ENCODE data around the gene PGLYRP2. TPM values are rescaled to one million over a fixed set of nuclear protein-coding genes. Genes with fewer than 3 reads are reported as not detected.

Gene PGLYRP2
- total RNA-seq, 1 experiment from 2014 or later: not detected

DNA sequence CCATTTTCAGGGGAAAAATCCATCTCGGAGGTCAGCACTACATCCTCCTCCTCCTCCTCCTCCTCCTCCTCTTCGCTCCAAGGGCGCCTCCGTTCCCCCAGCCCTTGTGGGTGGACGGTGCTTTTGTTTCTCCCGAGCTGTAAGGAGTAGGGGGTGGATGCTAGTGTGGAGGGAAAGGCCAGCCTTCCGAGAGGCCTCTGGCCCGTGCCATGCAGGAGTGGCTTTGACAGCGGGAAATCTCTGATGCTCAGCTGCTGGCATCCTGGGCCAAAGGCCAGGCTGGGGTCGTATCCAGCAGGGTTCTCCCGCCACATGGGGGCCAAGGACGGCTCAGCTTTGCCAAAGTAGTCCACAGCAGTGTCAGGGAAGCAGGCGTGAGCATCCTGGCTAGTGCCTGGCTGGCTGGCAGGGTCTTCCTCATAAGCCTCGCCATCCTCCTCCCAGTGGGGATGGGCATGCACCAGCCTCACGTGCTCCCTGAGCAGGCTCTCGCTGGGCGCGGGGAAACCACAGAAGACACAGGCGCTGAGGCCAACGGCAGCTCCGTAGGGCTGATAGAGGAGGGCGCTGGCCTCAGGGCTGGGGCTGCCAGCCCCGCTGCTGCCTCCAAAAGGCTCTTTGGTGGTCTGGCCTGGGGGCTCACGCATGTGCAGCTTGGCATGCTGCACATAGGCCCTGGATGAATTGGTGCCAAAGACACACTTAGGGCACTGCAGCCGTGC, 40.1 kb downstream of the PGLYRP2 start:
- intact Hi-C loops (cut with micrococcal nuclease; ENCODE audit: unreplicated experiment): no loop called here
- Histone ChIP-seq H3K36me3 (ENCODE audit: control insufficient read depth, insufficient read depth, low read length) (no peaks in the 10 kb centered on the region), H3K4me1 (peaks cover 19% of the 10 kb centered on the region), H3K9me3 (no peaks in the 10 kb centered on the region), H3K27me3 (replicated peaks; ENCODE audit: control insufficient read depth, insufficient read depth, low read length) (no peaks in the 10 kb centered on the region), H3K4me3 (ENCODE audit: low read depth, low read length) (no peak overlapping the region)
- no peaks in the 10 kb centered on the region for H3K4me1 Mint-ChIP-seq (ENCODE audit: low read depth, unreplicated experiment)
- no TSS peak for BruUV-seq (replicated peaks)
- no peaks in the 10 kb centered on the region for H3K27me3 Mint-ChIP-seq (ENCODE audit: insufficient read depth, unreplicated experiment)
- H3K36me3 Mint-ChIP-seq (ENCODE audit: insufficient read depth, unreplicated experiment): no peaks in the 10 kb centered on the region
- H3K4me3 Mint-ChIP-seq (ENCODE audit: unreplicated experiment): no peak overlapping the region
- no peaks in the 10 kb centered on the region for H3K9me3 Mint-ChIP-seq (ENCODE audit: unreplicated experiment)
- ChIA-PET CTCF (no interaction called here), POLR2A (interaction anchor here (0.6 kb wide), 2 partner anchors 107 to 274 kb away, joined by 3 to 6 read pairs; no protein-coding TSS in a partner anchor)
- H3K27ac Mint-ChIP-seq (ENCODE audit: unreplicated experiment): no peak overlapping the region
- no peak for DNase-seq
- no peak for TF ChIP-seq CTCF (IDR thresholded peaks at IDR 0.05; ENCODE audit: insufficient read depth in 1 of 2, low read depth in 1 of 2, low read length in 1 of 2, severe bottlenecking in 1 of 2, unreplicated experiment in 1 of 2)

DNA sequence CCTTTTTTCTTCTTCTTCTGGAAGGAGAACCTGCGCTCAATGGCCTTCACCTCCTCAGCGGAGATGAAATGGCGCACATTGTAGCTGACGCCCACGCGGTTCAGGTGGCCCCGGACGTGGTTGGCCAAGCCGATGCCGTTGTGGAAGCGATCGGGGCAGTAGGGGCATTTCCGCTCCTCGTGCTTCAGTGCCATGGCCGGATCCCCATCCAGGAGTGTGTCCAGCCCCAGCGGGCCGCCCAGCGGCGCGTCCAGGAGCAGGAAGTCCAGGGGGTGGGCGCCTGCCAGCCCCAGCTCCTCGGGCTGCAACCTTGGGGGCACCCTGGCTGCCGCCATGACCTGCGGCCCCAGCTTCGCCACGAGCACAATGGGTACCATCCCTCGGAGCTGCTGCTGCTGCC, 40.7 kb downstream of the PGLYRP2 start:
- H3K36me3 ChIP-seq (ENCODE audit: control insufficient read depth, insufficient read depth, low read length): no peaks in the 10 kb centered on the region
- ChIA-PET POLR2A (no interaction called here), CTCF (no interaction called here)
- no peak for TF ChIP-seq CTCF (IDR thresholded peaks at IDR 0.05; ENCODE audit: insufficient read depth in 1 of 2, low read depth in 1 of 2, low read length in 1 of 2, severe bottlenecking in 1 of 2, unreplicated experiment in 1 of 2)
- H3K4me3 ChIP-seq (ENCODE audit: low read depth, low read length): no peak overlapping the region
- Mint-ChIP-seq H3K27me3 (ENCODE audit: insufficient read depth, unreplicated experiment) (no peaks in the 10 kb centered on the region), H3K4me1 (ENCODE audit: low read depth, unreplicated experiment) (peaks cover 1% of the 10 kb centered on the region), H3K27ac (ENCODE audit: unreplicated experiment) (no peak overlapping the region), H3K9me3 (ENCODE audit: unreplicated experiment) (no peaks in the 10 kb centered on the region), H3K4me3 (ENCODE audit: unreplicated experiment) (no peak overlapping the region), H3K36me3 (ENCODE audit: insufficient read depth, unreplicated experiment) (no peaks in the 10 kb centered on the region)
- intact Hi-C loops (cut with micrococcal nuclease; ENCODE audit: unreplicated experiment): loop anchor here (1.0 kb wide), 1 partner anchor 31 kb away; no protein-coding TSS in a partner anchor
- no peaks in the 10 kb centered on the region for H3K9me3 ChIP-seq
- no TSS peak for BruUV-seq (replicated peaks)
- no peaks in the 10 kb centered on the region for H3K27me3 ChIP-seq (replicated peaks; ENCODE audit: control insufficient read depth, insufficient read depth, low read length)
- H3K4me1 ChIP-seq: peaks cover 19% of the 10 kb centered on the region
- no peak for DNase-seq

DNA sequence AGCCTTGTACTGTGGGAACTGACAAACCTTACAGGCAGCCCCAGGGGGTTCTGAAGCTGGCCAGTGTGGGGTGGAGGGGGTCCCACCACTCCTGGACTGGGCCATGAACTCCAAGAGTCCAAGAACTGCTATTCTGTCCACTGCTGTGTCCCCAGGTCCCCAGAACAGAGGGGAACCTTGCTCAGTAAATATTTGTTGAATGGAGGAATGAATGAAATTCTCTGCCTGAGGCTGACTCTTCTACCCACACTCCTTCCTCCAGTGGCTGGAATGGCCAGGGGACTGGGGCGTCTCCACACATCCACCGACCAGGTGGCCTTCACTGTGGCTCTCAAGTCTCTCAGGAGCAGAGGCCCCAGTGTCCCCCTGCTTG, 41.2 kb downstream of the PGLYRP2 start:
- H3K36me3 Mint-ChIP-seq (ENCODE audit: insufficient read depth, unreplicated experiment): no peaks in the 10 kb centered on the region
- POLR2A ChIA-PET: interaction anchor here (1.5 kb wide), 1 partner anchor 19 kb away, joined by 3 read pairs; the partner anchor contains the start of gene AKAP8L
- H3K27ac Mint-ChIP-seq (ENCODE audit: unreplicated experiment): peak overlapping the region; percentile 37
- intact Hi-C loops (cut with micrococcal nuclease; ENCODE audit: unreplicated experiment): loop anchor here (1.0 kb wide), 1 partner anchor 31 kb away; no protein-coding TSS in a partner anchor
- no peak overlapping the region for H3K4me3 ChIP-seq (ENCODE audit: low read depth, low read length)
- CTCF ChIA-PET: interaction anchor here (1.4 kb wide), 2 partner anchors 19 to 118 kb away, joined by 4 to 9 read pairs; partner anchors contain the start of gene AKAP8L
- peaks cover 6% of the 10 kb centered on the region for H3K4me1 Mint-ChIP-seq (ENCODE audit: low read depth, unreplicated experiment)
- no peaks in the 10 kb centered on the region for H3K27me3 Mint-ChIP-seq (ENCODE audit: insufficient read depth, unreplicated experiment)
- BruUV-seq (replicated peaks): no TSS peak
- H3K9me3 Mint-ChIP-seq (ENCODE audit: unreplicated experiment): no peaks in the 10 kb centered on the region
- DNase-seq: peak; percentile 33 to 52
- no peak for TF ChIP-seq CTCF (IDR thresholded peaks at IDR 0.05; ENCODE audit: insufficient read depth in 1 of 2, low read depth in 1 of 2, low read length in 1 of 2, severe bottlenecking in 1 of 2, unreplicated experiment in 1 of 2)
- no peaks in the 10 kb centered on the region for H3K36me3 ChIP-seq (ENCODE audit: control insufficient read depth, insufficient read depth, low read length)
- peaks cover 19% of the 10 kb centered on the region for H3K4me1 ChIP-seq
- no peak overlapping the region for H3K4me3 Mint-ChIP-seq (ENCODE audit: unreplicated experiment)
- no peaks in the 10 kb centered on the region for H3K27me3 ChIP-seq (replicated peaks; ENCODE audit: control insufficient read depth, insufficient read depth, low read length)
- no peaks in the 10 kb centered on the region for H3K9me3 ChIP-seq
